GM12864 (cell line): ENCODE results near the gene HOXA10.

ENCODE experiments used
- DNase-seq: peaks from one replicate; pipeline ENCODE4 v3.0.0-alpha.2; 2011; ENCODE audit warnings: low read depth
- H3K4me3 ChIP-seq: 2 replicates; pipeline ENCODE4 v1.5.1; 2011; ENCODE audit warnings: mild to moderate bottlenecking, low read depth, low read length, control low read depth
- CTCF ChIP-seq: IDR thresholded peaks from 2 replicates; pipeline ENCODE4 v1.5.1; 2011; ENCODE audit warnings: low read depth, mild to moderate bottlenecking, moderate library complexity, low read length, control low read depth, inconsistent platforms; ENCODE audit errors: missing control alignments

Gene HOXA10

DNA sequence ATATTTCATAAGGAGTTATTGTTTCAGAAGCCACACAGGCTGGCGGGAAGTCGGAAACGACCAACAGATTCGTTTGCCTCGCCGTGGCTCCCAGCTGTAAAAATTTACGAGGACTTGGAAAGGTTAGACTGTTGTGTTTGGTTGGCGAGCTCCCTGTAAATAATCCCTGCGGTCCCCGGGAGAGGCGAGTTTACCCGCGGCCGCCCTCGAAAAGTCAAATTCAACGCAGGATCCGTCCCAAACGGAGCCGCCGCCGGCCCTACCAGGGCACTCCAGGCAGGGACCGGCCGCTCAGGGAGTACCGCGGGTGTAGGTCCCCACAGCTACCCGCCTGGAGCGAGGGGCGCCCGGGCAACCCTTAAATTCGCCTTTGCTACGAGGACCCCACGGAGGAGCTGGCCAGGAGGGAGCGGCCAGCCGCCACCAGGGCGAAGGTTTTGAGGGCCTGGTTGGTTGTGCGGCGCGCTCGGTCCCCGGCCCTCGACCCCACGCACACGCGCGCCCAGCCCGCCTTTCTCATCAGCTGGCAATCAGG lies 8.1 kb downstream of the HOXA10 start:
- no peak overlapping the region for H3K4me3 ChIP-seq
- no peak for DNase-seq

DNA sequence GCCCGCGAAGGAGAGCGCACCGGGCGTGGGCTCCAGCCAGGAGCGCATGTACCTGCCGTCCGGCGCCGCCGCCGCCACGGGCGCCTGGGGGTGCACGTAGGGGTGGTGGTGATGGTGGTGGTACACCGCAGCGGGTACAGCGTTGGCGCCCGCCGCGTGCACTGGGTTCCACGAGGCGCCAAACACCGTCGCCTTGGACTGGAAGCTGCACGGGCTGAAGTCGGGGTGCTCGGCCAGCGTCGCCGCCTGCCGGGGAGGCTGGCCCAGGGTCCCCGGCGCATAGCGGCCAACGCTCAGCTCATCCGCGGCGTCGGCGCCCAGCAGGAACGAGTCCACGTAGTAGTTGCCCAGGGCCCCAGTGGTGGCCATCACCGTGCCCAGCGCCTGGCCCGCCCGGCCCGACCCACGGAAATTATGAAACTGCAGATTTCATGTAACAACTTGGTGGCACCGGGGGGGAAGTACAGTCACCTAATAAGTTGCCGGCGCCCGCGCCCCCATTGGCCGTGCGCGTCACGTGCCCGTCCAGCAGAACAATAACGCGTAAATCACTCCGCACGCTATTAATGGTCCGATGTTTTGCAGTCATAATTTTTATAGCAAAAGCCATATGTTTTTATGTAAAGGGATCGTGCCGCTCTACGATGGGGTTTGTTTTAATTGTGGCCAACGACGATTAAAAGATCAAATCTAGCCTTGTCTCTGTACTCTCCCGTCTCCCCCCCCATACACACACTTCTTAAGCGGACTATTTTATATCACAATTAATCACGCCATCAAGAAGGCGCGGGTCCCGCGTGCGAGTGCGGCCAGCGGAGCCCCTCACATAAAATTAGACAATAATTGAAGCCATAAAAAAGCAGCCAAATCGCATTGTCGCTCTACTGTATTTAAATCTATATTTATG lies 8.8 kb downstream of the HOXA10 start, which contains the start of gene HOXA9:
Gene HOXA9, minus strand, starts transcription at position 449 of the 907 bp plus-strand sequence. Its CDS starts 80 bp downstream, at position 369.
- TF ChIP-seq CTCF: no peak
- H3K4me3 ChIP-seq: no peak within 1 kb of the TSS
- DNase-seq: no peak

More for the DNA sequence above, 8.1 kb downstream of the HOXA10 start:
- no peak for TF ChIP-seq CTCF

GRCh38 chr7:27164367-27165088 lies 9.6 kb downstream of the HOXA10 start:
- TF ChIP-seq CTCF: no peak
- no peak overlapping the region for H3K4me3 ChIP-seq
- no peak for DNase-seq

GRCh38 chr7:27164045-27164366 lies 10.1 kb downstream of the HOXA10 start:
- no peak for TF ChIP-seq CTCF
- no peak overlapping the region for H3K4me3 ChIP-seq
- no peak for DNase-seq

DNA sequence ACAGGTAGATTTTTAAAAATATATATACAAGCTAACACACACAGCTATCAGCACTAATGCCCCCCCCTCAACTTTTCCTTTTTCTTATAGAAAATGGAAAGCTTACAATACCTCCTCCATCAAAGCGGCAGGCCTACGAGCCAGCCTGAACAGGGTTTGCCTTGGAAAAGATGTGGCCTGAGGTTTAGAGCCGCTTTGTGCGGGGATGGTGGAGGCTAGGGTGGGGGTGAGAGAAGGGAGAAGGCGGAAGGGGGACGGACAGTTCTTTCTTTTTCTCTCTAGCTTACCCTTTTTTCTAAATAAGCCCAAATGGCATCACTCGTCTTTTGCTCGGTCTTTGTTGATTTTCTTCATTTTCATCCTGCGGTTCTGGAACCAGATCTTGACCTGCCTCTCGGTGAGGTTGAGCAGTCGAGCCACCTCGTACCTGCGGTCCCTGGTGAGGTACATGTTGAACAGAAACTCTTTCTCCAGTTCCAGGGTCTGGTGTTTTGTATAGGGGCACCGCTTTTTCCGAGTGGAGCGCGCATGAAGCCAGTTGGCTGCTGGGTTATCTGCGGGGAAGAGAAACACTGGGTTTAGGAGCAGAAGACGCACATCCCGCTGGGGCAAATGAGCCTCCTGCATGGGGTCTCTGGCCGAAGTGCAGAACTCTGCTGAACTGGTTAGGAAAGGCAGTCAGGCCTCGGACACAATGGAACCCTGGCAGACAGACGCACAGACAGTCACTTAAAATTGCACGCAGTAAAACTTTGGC lies 10.7 kb downstream of the HOXA10 start:
- no peak for TF ChIP-seq CTCF
- DNase-seq: no peak
- H3K4me3 ChIP-seq: no peak overlapping the region

- no peak for DNase-seq
- no peak for TF ChIP-seq CTCF
- H3K4me3 ChIP-seq: no peak overlapping the region
Observed at GRCh38 chr7:27162561-27163287, 11.4 kb downstream of the HOXA10 start.
